ENCODE measurements around the gene MMP19. TPM values are rescaled to one million over a fixed set of nuclear protein-coding genes. Genes with fewer than 3 reads are reported as not detected.
A peak's percentile ranks its signal among the peaks of the same experiment; 100 is the strongest.

Gene MMP19, protein sequence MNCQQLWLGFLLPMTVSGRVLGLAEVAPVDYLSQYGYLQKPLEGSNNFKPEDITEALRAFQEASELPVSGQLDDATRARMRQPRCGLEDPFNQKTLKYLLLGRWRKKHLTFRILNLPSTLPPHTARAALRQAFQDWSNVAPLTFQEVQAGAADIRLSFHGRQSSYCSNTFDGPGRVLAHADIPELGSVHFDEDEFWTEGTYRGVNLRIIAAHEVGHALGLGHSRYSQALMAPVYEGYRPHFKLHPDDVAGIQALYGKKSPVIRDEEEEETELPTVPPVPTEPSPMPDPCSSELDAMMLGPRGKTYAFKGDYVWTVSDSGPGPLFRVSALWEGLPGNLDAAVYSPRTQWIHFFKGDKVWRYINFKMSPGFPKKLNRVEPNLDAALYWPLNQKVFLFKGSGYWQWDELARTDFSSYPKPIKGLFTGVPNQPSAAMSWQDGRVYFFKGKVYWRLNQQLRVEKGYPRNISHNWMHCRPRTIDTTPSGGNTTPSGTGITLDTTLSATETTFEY
- total RNA-seq = 1 to 10 TPM; 5.0 to 7.7 TPM

DNA sequence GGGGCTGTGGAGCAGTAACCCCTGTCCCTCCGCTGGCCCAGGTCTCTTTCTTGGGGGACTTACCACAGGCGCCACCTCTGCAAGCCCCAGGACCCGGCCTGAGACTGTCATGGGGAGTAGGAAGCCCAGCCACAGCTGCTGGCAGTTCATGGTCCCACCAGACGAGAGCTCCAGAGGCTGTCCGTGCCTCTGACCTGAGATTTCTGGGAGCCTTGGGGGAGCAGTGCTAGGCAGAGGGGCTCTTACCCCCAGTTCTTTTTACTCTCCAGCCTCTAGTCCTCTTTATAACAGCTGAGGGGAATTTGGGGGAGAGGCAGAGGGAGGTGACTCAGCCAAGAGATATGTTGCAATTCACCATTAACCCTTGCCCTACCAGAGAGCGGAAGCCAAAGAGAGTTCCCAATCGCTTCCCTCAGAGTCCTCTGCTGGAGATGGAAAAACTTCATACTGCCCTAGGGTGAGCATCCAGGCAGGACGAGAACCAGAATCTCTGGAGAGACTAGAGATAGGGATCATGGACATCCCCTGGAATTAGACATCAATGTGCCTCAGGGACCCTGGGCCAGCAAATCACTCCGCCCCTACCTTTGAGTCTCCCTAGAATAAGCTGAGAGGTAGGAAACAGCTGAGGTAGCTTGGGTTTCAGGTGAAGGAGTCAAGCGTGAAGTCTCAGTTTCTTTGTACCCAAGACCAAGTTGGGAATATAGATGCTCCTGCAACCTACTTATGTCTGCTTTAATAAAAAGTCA lies at the start of gene MMP19:
Gene MMP19, minus strand, starts transcription at position 256 of the 749 bp plus-strand sequence. Its CDS starts 106 bp downstream, at position 150.
- no peaks in the 10 kb centered on the region for H3K27me3 ChIP-seq
- H3K4me1 ChIP-seq = peaks cover 0 to 21% of the 10 kb centered on the region in 2 donors
- H3K36me3 ChIP-seq = no peaks in the 10 kb centered on the region
- H3K27ac ChIP-seq = peak within 1 kb of the TSS; percentile 43 to 51
- TF ChIP-seq, protein P1, sequence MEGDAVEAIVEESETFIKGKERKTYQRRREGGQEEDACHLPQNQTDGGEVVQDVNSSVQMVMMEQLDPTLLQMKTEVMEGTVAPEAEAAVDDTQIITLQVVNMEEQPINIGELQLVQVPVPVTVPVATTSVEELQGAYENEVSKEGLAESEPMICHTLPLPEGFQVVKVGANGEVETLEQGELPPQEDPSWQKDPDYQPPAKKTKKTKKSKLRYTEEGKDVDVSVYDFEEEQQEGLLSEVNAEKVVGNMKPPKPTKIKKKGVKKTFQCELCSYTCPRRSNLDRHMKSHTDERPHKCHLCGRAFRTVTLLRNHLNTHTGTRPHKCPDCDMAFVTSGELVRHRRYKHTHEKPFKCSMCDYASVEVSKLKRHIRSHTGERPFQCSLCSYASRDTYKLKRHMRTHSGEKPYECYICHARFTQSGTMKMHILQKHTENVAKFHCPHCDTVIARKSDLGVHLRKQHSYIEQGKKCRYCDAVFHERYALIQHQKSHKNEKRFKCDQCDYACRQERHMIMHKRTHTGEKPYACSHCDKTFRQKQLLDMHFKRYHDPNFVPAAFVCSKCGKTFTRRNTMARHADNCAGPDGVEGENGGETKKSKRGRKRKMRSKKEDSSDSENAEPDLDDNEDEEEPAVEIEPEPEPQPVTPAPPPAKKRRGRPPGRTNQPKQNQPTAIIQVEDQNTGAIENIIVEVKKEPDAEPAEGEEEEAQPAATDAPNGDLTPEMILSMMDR (IDR thresholded peaks at IDR 0.05) = no peak
- peak within 1 kb of the TSS; percentile 41 to 48 for H3K4me3 ChIP-seq
- no peak for DNase-seq (ENCODE audit: low spot score)
- H3K9me3 ChIP-seq = no peaks in the 10 kb centered on the region

DNA sequence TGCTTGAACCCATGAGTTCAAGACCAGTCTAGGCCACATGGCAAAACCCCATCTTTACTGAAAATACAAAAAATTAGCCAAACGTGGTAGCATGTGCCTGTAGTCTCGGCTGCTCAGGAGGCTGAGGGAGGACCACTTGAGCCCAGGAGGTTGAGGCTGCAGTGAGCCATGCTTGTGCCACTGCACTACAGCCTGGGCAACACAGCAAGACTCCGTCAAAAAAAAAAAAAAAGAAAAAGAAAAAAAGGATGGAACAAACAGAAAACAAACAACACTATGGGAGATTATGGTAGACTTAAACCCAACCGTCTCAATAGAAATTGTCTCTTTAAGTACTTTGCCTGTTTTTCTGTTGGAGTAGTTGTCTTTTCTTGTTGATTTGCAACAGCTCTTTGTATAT lies 48.6 kb upstream of the MMP19 start:
- Histone ChIP-seq H3K9me3 (no peaks in the 10 kb centered on the region), H3K4me1 (no peaks in the 10 kb centered on the region), H3K4me3 (no peak overlapping the region), H3K36me3 (no peaks in the 10 kb centered on the region), H3K27ac (no peak overlapping the region), H3K27me3 (no peaks in the 10 kb centered on the region)
- DNase-seq (ENCODE audit: low spot score) = no peak
- TF ChIP-seq, protein P1 (IDR thresholded peaks at IDR 0.05) = no peak

DNA sequence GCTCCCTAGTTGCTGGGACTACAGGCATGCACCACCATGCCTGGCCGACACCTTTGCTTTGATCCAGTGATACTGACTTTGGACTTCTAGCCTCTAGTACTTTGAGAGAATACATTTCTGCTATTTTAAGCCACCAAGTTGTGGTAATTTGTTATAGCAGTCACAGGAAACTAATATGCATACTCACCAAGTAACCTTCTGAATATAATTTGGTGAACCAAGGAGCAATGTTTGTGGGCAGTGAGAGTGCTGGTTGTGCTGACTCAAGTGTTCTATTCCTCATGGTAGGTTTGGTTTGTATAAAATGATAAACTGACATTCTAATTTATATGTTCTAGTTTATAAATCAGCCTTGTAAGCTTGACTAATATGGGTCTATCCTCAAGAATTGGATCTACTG lies 42.4 kb upstream of the MMP19 start:
- no peaks in the 10 kb centered on the region for H3K9me3 ChIP-seq
- no peak overlapping the region for H3K27ac ChIP-seq
- no peaks in the 10 kb centered on the region for H3K4me1 ChIP-seq
- TF ChIP-seq, protein P1 (IDR thresholded peaks at IDR 0.05) = no peak
- no peak overlapping the region for H3K4me3 ChIP-seq
- no peaks in the 10 kb centered on the region for H3K27me3 ChIP-seq
- no peaks in the 10 kb centered on the region for H3K36me3 ChIP-seq
- DNase-seq (ENCODE audit: low spot score) = no peak

DNA sequence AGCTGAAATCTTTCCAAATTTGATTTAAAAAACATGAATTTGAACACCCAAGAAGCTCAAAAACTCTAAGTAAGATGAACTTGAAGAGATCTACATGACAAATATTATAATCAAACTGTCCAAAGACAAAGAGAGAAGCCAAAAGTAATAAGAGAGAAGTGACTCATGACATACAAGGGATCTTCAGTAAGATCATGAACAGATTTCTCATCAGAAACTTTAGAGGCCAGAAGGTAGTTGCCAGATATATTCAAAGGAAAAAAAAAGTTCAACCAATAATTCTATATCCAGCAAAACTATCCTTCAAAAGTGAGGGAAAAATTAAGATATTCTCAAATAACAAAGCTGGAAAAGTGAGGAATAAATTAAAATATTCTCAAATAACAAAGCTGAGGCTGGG lies 35.1 kb upstream of the MMP19 start:
- DNase-seq (ENCODE audit: low spot score) = no peak
- Histone ChIP-seq H3K4me1 (no peaks in the 10 kb centered on the region), H3K4me3 (no peak overlapping the region), H3K27me3 (no peaks in the 10 kb centered on the region), H3K36me3 (no peaks in the 10 kb centered on the region), H3K27ac (no peak overlapping the region), H3K9me3 (peaks cover 0 to 6% of the 10 kb centered on the region in 2 donors)
- TF ChIP-seq, protein P1 (IDR thresholded peaks at IDR 0.05) = no peak

DNA sequence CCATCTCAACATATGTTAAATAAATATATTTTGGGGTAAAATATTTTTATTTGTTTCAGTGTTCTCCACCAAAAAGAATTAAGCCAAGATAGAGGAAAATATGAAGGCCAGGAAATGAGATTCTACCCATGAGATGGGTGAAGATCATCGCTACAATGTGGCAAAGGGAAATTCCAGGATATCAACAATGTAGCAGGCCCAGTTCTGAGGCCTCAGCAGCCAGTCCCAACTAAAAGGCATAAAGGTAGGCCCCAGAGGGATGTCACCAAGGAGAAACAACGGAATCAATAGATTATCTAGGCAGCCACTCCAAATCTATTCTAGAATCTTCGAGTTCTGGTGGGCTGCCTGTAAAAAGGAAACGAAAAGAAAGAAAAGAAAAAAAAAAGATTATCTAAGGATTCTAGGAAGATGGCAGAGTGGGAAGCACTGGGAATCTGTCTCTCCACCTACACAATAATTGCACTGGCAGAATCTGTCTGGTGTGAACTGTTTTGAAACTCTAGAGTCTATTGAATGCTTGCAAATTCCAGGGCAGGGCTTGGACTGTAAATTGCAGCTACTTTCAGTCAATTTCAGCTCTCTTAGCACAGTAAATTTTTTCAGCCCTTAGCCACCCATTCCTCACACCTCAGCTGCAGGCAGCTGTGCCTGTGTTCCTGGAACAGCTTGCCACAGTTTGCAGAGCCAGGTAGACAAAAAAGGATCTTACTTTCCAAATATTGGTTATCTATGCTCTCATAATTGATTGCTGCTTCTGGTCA lies 33.1 kb upstream of the MMP19 start:
- DNase-seq (ENCODE audit: low spot score) = no peak
- no peak overlapping the region for H3K4me3 ChIP-seq
- peaks cover 0 to 6% of the 10 kb centered on the region in 2 donors for H3K9me3 ChIP-seq
- no peaks in the 10 kb centered on the region for H3K36me3 ChIP-seq
- no peak overlapping the region for H3K27ac ChIP-seq
- TF ChIP-seq, protein P1 (IDR thresholded peaks at IDR 0.05) = no peak
- no peaks in the 10 kb centered on the region for H3K27me3 ChIP-seq
- H3K4me1 ChIP-seq = no peaks in the 10 kb centered on the region

All from right atrium auricular region (tissue), 2 donors.